ENCODE data around the gene CDH13. TPM values are rescaled to one million over a fixed set of nuclear protein-coding genes. Genes with fewer than 3 reads are reported as not detected.
A peak's percentile ranks its signal among the peaks of the same experiment; 100 is the strongest.

Gene CDH13
- polyA plus RNA-seq, 1 experiment = 113 TPM

GRCh38 chr16:83011939-83012338, 385.2 kb downstream of the CDH13 start:
- DNase-seq (ENCODE audit: low read depth) = peak; percentile 40
- POLR2A ChIA-PET = no interaction called here
- CTCF ChIA-PET = no interaction called here
- no peak for TF ChIP-seq CTCF (IDR thresholded peaks at IDR 0.05; ENCODE audit: insufficient read depth, low read depth, low read length)
- Histone ChIP-seq H3K4me3 (ENCODE audit: low read depth, low read length) (no peak overlapping the region), H3K36me3 (ENCODE audit: control insufficient read depth, insufficient read depth, low read length) (no peaks in the 10 kb centered on the region), H3K27me3 (ENCODE audit: control insufficient read depth, insufficient read depth, low read length) (no peaks in the 10 kb centered on the region)

GRCh38 chr16:83013071-83013470, 386.3 kb downstream of the CDH13 start:
- no peak for DNase-seq (ENCODE audit: low read depth)
- ChIA-PET CTCF (interaction anchor here (1.0 kb wide), 1 partner anchor 9 kb away, joined by 4 read pairs; no protein-coding TSS in a partner anchor), POLR2A (no interaction called here)
- no peaks in the 10 kb centered on the region for H3K36me3 ChIP-seq (ENCODE audit: control insufficient read depth, insufficient read depth, low read length)
- no peak for TF ChIP-seq CTCF (IDR thresholded peaks at IDR 0.05; ENCODE audit: insufficient read depth, low read depth, low read length)
- H3K27me3 ChIP-seq (ENCODE audit: control insufficient read depth, insufficient read depth, low read length) = no peaks in the 10 kb centered on the region
- no peak overlapping the region for H3K4me3 ChIP-seq (ENCODE audit: low read depth, low read length)

GRCh38 chr16:83019963-83020362, 393.2 kb downstream of the CDH13 start:
- CTCF ChIA-PET = no interaction called here
- DNase-seq (ENCODE audit: low read depth) = no peak
- H3K4me3 ChIP-seq (ENCODE audit: low read depth, low read length) = no peak overlapping the region
- POLR2A ChIA-PET = no interaction called here
- H3K36me3 ChIP-seq (ENCODE audit: control insufficient read depth, insufficient read depth, low read length) = no peaks in the 10 kb centered on the region
- no peak for TF ChIP-seq CTCF (IDR thresholded peaks at IDR 0.05; ENCODE audit: insufficient read depth, low read depth, low read length)
- no peaks in the 10 kb centered on the region for H3K27me3 ChIP-seq (ENCODE audit: control insufficient read depth, insufficient read depth, low read length)

GRCh38 chr16:83021045-83021444, 394.3 kb downstream of the CDH13 start:
- no peaks in the 10 kb centered on the region for H3K27me3 ChIP-seq (ENCODE audit: control insufficient read depth, insufficient read depth, low read length)
- ChIA-PET CTCF (interaction anchor here (1.4 kb wide), 1 partner anchor 15 kb away, joined by 3 read pairs; no protein-coding TSS in a partner anchor), POLR2A (no interaction called here)
- H3K4me3 ChIP-seq (ENCODE audit: low read depth, low read length) = no peak overlapping the region
- no peak for TF ChIP-seq CTCF (IDR thresholded peaks at IDR 0.05; ENCODE audit: insufficient read depth, low read depth, low read length)
- no peaks in the 10 kb centered on the region for H3K36me3 ChIP-seq (ENCODE audit: control insufficient read depth, insufficient read depth, low read length)
- no peak for DNase-seq (ENCODE audit: low read depth)

- POLR2A ChIA-PET = no interaction called here
Observed at GRCh38 chr16:83021746-83022145, 395.0 kb downstream of the CDH13 start.

More at GRCh38 chr16:83021746-83022145, 395.0 kb downstream of the CDH13 start:
- TF ChIP-seq CTCF (IDR thresholded peaks at IDR 0.05; ENCODE audit: insufficient read depth, low read depth, low read length) = no peak
- Histone ChIP-seq H3K36me3 (ENCODE audit: control insufficient read depth, insufficient read depth, low read length) (no peaks in the 10 kb centered on the region), H3K4me3 (ENCODE audit: low read depth, low read length) (no peak overlapping the region), H3K27me3 (ENCODE audit: control insufficient read depth, insufficient read depth, low read length) (no peaks in the 10 kb centered on the region)
- no peak for DNase-seq (ENCODE audit: low read depth)
- CTCF ChIA-PET = interaction anchor here (1.2 to 1.4 kb wide), 2 partner anchors 8 to 16 kb away, joined by 3 to 4 read pairs; no protein-coding TSS in a partner anchor
